Gastroesophageal sphincter (tissue), 3 donors: Measurements from ENCODE around the gene SULT1C3.

Source experiments
- POLR2A ChIP-seq, 2 donors: fragments of 450-650 bp; IDR thresholded peaks; one replicate each; pipeline ENCODE4 v1.6.1; 2017; ENCODE audit warnings: antibody characterized with exemption in 2 of 2, mild to moderate bottlenecking in 2 of 2, moderate library complexity in 1 of 2
- POLR2AphosphoS5 ChIP-seq: sonication (generic); formaldehyde crosslinking; IDR thresholded peaks from one replicate; pipeline ENCODE4 v1.6.1; 2017; ENCODE audit warnings: antibody characterized with exemption
- TF ChIP-seq, protein P1 (sequence below), 4 experiments: fragments of 200-600 bp in 2 of 4; fragments of 450-650 bp in 2 of 4; sonication (generic) in 1 of 4; IDR thresholded peaks; one replicate each; pipeline ENCODE4 v1.5.1; 2017 to 2019; ENCODE audit warnings: antibody characterized with exemption in 4 of 4, mild to moderate bottlenecking in 2 of 4, moderate library complexity in 2 of 4

DNA sequence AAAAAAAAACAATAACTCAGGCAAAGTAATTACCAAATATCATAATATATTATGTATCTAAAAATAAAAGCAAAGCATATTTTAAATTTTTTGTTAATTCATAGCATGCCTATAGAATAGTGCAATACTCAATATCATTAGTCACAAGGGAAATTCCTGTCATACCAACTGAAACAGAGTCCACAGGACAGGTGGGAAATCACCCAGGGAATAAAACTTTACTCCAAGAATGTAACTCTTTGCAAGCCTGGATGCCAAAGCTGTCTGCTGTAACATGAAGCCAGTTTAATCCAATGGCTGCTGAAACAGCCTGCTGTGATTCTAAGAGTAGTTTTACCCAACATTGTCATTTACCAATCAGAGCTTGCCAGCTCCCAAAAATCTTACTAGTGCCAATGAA is 40.0 kb upstream of the SULT1C3 start:
- TF ChIP-seq, protein P1, sequence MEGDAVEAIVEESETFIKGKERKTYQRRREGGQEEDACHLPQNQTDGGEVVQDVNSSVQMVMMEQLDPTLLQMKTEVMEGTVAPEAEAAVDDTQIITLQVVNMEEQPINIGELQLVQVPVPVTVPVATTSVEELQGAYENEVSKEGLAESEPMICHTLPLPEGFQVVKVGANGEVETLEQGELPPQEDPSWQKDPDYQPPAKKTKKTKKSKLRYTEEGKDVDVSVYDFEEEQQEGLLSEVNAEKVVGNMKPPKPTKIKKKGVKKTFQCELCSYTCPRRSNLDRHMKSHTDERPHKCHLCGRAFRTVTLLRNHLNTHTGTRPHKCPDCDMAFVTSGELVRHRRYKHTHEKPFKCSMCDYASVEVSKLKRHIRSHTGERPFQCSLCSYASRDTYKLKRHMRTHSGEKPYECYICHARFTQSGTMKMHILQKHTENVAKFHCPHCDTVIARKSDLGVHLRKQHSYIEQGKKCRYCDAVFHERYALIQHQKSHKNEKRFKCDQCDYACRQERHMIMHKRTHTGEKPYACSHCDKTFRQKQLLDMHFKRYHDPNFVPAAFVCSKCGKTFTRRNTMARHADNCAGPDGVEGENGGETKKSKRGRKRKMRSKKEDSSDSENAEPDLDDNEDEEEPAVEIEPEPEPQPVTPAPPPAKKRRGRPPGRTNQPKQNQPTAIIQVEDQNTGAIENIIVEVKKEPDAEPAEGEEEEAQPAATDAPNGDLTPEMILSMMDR (IDR thresholded peaks at IDR 0.05), result no peak
- TF ChIP-seq POLR2AphosphoS5 (no peak), POLR2A (IDR thresholded peaks at IDR 0.05) (no peak)
